H9 (cell line): ENCODE measurements around the gene ZFPM1. TPM values are rescaled to one million over a fixed set of nuclear protein-coding genes. Genes with fewer than 3 reads are reported as not detected.

Experiments
- DNase-seq: peaks from one replicate; pipeline ENCODE4 v3.0.0-alpha.2; 2017
- H2AFZ ChIP-seq: one replicate; pipeline ENCODE4 v1.6.1; 2013; ENCODE audit warnings: mild to moderate bottlenecking, low read length, control low read depth, moderate library complexity
- H2AK5ac ChIP-seq: 2 replicates; pipeline ENCODE4 v1.6.1; 2013; ENCODE audit warnings: low read length, control low read depth, mixed read lengths; ENCODE audit not compliant: insufficient read length
- H2BK120ac ChIP-seq: one replicate; pipeline ENCODE4 v1.6.1; 2013; ENCODE audit warnings: low read depth, mild to moderate bottlenecking, low read length, control low read depth, inconsistent platforms; ENCODE audit not compliant: poor library complexity, severe bottlenecking
- H2BK12ac ChIP-seq: 2 replicates; pipeline ENCODE4 v1.6.1; 2013; ENCODE audit warnings: low read length, control low read depth, mixed read lengths, low read depth; ENCODE audit not compliant: insufficient read length
- H2BK15ac ChIP-seq: 2 replicates; pipeline ENCODE4 v1.6.1; 2013; ENCODE audit warnings: low read depth, low read length, control low read depth
- H2BK20ac ChIP-seq: one replicate; pipeline ENCODE4 v1.6.1; 2013; ENCODE audit warnings: low read depth, mild to moderate bottlenecking, low read length, control low read depth, inconsistent platforms; ENCODE audit not compliant: poor library complexity, severe bottlenecking
- H2BK5ac ChIP-seq: 2 replicates; pipeline ENCODE4 v1.6.1; 2013; ENCODE audit warnings: low read length, control low read depth, mixed read lengths; ENCODE audit not compliant: insufficient read length
- H3K14ac ChIP-seq: 2 replicates; pipeline ENCODE4 v1.6.1; 2013; ENCODE audit warnings: low read length, control low read depth; ENCODE audit not compliant: insufficient read depth
- H3K18ac ChIP-seq: 2 replicates; pipeline ENCODE4 v1.6.1; 2013; ENCODE audit warnings: low read depth, mild to moderate bottlenecking, mixed read lengths, low read length, control low read depth; ENCODE audit not compliant: insufficient read length
- H3K23ac ChIP-seq: 2 replicates; pipeline ENCODE4 v1.6.1; 2013; ENCODE audit warnings: low read length, control low read depth, mixed read lengths, low read depth; ENCODE audit not compliant: insufficient read length
- H3K23me2 ChIP-seq: 2 replicates; pipeline ENCODE4 v1.6.1; 2013; ENCODE audit warnings: low read depth, mild to moderate bottlenecking, mixed read lengths, low read length, control low read depth; ENCODE audit not compliant: insufficient read length, poor library complexity, severe bottlenecking
- H3K27ac ChIP-seq: 2 replicates; pipeline ENCODE4 v1.5.1; 2013; ENCODE audit warnings: low read length, control low read depth, mixed read lengths, low read depth; ENCODE audit not compliant: insufficient read length
- H3K27me3 ChIP-seq: 2 replicates; pipeline ENCODE4 v1.6.1; 2013; ENCODE audit warnings: low read length, control low read depth, inconsistent platforms; ENCODE audit not compliant: insufficient read depth
- H3K4ac ChIP-seq: 2 replicates; pipeline ENCODE4 v1.6.1; 2013; ENCODE audit warnings: low read depth, mild to moderate bottlenecking, control low read depth, inconsistent platforms, low read length, moderate library complexity
- H3K4me1 ChIP-seq: 2 replicates; pipeline ENCODE4 v1.6.1; 2013; ENCODE audit warnings: low read length, control low read depth, inconsistent platforms; ENCODE audit not compliant: insufficient read depth
- H3K4me2 ChIP-seq: 2 replicates; pipeline ENCODE4 v1.6.1; 2013; ENCODE audit warnings: low read length, control low read depth, mixed read lengths; ENCODE audit not compliant: insufficient read length, insufficient read depth
- H3K56ac ChIP-seq: 2 replicates; pipeline ENCODE4 v1.6.1; 2013; ENCODE audit warnings: low read depth, mild to moderate bottlenecking, mixed read lengths, low read length, control low read depth; ENCODE audit not compliant: insufficient read length
- H3K79me1 ChIP-seq: 2 replicates; pipeline ENCODE4 v1.6.1; 2013; ENCODE audit warnings: low read depth, mild to moderate bottlenecking, moderate library complexity, low read length, control low read depth, inconsistent platforms; ENCODE audit not compliant: insufficient read depth, poor library complexity, severe bottlenecking
- H3K79me2 ChIP-seq: 2 replicates; pipeline ENCODE4 v1.6.1; 2013; ENCODE audit warnings: low read length, control low read depth, inconsistent platforms; ENCODE audit not compliant: insufficient read depth
- H3K9ac ChIP-seq: 2 replicates; pipeline ENCODE4 v1.6.1; 2013; ENCODE audit warnings: low read length, control low read depth, mixed read lengths; ENCODE audit not compliant: insufficient read length; ENCODE audit errors: extremely low read depth
- H3K9me3 ChIP-seq: one replicate; pipeline ENCODE4 v1.6.1; 2013; ENCODE audit warnings: low read depth, low read length, inconsistent platforms; ENCODE audit not compliant: control insufficient read depth
- H3T11ph ChIP-seq: one replicate; pipeline ENCODE4 v1.6.1; 2013; ENCODE audit warnings: mild to moderate bottlenecking, low read length, control low read depth, inconsistent platforms
- H4K20me1 ChIP-seq: one replicate; pipeline ENCODE4 v1.6.1; 2013; ENCODE audit not compliant: control insufficient read depth, insufficient read length, insufficient read depth
- H4K5ac ChIP-seq: 2 replicates; pipeline ENCODE4 v1.6.1; 2013; ENCODE audit warnings: low read depth, mild to moderate bottlenecking, mixed read lengths, low read length, control low read depth; ENCODE audit not compliant: insufficient read length
- H4K8ac ChIP-seq: replicated peaks from 2 replicates; pipeline ENCODE4 v1.6.1; 2013; ENCODE audit warnings: low read length, control low read depth, mixed read lengths, low read depth; ENCODE audit not compliant: insufficient read length
- H4K91ac ChIP-seq: 2 replicates; pipeline ENCODE4 v1.6.1; 2013; ENCODE audit warnings: low read depth, mild to moderate bottlenecking, moderate library complexity, mixed read lengths, low read length, control low read depth; ENCODE audit not compliant: insufficient read length
- H3K27ac Mint-ChIP-seq, 3 experiments: 2 replicates in 2 of 3; 3 replicates in 1 of 3; pipeline ENCODE4 v1.8.0; 2020 to 2021; ENCODE audit warnings: mixed read lengths in 3 of 3, mild to moderate bottlenecking in 1 of 3, moderate library complexity in 1 of 3
- H3K27me3 Mint-ChIP-seq: 2 replicates; pipeline ENCODE4 v1.8.0; 2021; ENCODE audit warnings: low read depth, mild to moderate bottlenecking, moderate library complexity, mixed read lengths
- H3K36me3 Mint-ChIP-seq, 3 experiments: 2 replicates in 2 of 3; 3 replicates in 1 of 3; pipeline ENCODE4 v1.8.0; 2020 to 2021; ENCODE audit warnings: low read depth in 3 of 3, mixed read lengths in 3 of 3; ENCODE audit not compliant: insufficient read depth in 1 of 3
- H3K4me1 Mint-ChIP-seq, 2 experiments: 2 replicates each; pipeline ENCODE4 v1.8.0; 2020; ENCODE audit warnings: mixed read lengths in 2 of 2
- H3K4me3 Mint-ChIP-seq, 2 experiments: 2 replicates in 1 of 2; 3 replicates in 1 of 2; pipeline ENCODE4 v1.8.0; 2020 to 2021; ENCODE audit warnings: mild to moderate bottlenecking in 2 of 2, mixed read lengths in 2 of 2, moderate library complexity in 1 of 2
- H3K9me3 Mint-ChIP-seq, 2 experiments: 2 replicates in 1 of 2; 3 replicates in 1 of 2; pipeline ENCODE4 v1.8.0; 2020; ENCODE audit warnings: mild to moderate bottlenecking in 2 of 2, mixed read lengths in 2 of 2, moderate library complexity in 1 of 2
- WGBS: extraction: QIAGEN DNeasy Blood & Tissue Kit; methylation state at CpG from one replicate; pipeline ENCODE4 v1.1.7; 2013; ENCODE audit warnings: missing lambda C conversion rate, low lambda C conversion rate, mixed read lengths; ENCODE audit not compliant: insufficient read length; ENCODE audit errors: extremely low coverage; 5-methylcytosine and 5-hydroxymethylcytosine counted together
- total RNA-seq: library from RNA; stranded (reverse); gene quantifications from 2 replicates; pipeline ENCODE4 v1.2.1, GENCODE V29; 2021
- TF ChIP-seq, protein P1 (sequence below): fragments of 200-600 bp; sonication (generic); conservative IDR thresholded peaks from 3 replicates; pipeline ENCODE4 v1.8.0; 2021; ENCODE audit warnings: antibody characterized with exemption, mild to moderate bottlenecking

The ZFPM1 gene
- total RNA-seq, 1 experiment from 2014 or later = 3.6 TPM

DNA sequence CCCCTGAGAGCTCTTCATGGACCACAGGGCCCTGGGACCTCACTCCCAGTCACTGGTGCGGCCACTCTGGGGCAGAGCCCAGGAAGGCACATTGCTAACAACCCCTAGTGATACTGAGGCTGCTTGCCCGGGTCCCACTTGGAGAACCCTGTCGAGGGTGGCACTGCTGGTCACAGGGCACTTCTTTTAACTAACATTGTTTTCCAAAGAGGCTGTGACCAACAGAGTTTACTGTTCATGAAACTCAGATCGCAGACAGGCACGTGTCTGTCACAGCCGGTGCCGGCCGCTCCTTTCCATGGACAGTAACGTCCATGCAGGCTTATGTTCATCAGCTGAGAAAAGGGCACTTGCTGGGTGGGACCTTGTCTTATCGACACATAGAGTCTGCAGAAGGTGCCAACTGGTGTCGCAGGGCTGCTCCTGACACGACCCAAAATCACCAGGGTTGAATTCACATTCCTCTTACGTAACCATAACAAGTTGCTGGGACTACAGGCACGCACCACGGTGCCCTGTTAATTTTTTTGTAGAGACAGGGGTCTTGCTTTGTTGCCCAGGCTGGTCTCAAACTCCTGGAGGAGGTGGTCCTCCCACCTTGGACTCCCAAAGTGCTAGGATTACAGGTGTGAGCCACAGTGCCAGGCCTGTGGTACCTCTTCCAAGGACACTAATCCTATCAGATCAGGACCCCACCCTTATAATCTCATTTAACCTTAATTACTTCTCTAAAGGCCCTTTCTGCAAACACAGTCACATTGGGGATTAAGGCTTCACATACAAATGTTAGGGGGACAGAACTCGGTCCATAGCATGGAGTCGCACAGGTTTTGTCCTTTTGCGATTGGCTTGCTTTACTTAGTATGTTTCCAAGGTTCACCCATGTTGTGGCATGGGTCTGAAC lies 115.9 kb downstream of the ZFPM1 start:
- H3K9me3 Mint-ChIP-seq = no peaks in the 10 kb centered on the region; a peak in 2 of 5 replicates
- H3K27ac ChIP-seq = no peak overlapping the region
- no CpG with 5 or more reads among the region's 18 CpGs for WGBS
- no peak overlapping the region for H4K8ac ChIP-seq
- no peak overlapping the region for H4K91ac ChIP-seq
- H3K4me2 ChIP-seq = peak overlapping the region; percentile 84
- H3K14ac ChIP-seq = no peak overlapping the region
- H2AK5ac ChIP-seq = no peak overlapping the region
- peaks cover 4% of the 10 kb centered on the region for H3K79me1 ChIP-seq
- H2BK20ac ChIP-seq = no peak overlapping the region
- peaks cover 5% of the 10 kb centered on the region; the same call in 1 of the 2 replicates for H3K4me1 ChIP-seq
- H2BK12ac ChIP-seq = no peak overlapping the region
- H3T11ph ChIP-seq = no peak overlapping the region
- H3K23me2 ChIP-seq = peaks cover 12% of the 10 kb centered on the region
- no peak overlapping the region; a peak in 1 of 7 replicates for H3K27ac Mint-ChIP-seq
- H3K9ac ChIP-seq = peak overlapping the region; percentile 71
- no peak overlapping the region for H2AFZ ChIP-seq
- H3K9me3 ChIP-seq = no peaks in the 10 kb centered on the region
- H3K27me3 Mint-ChIP-seq = peaks cover under 1% of the 10 kb centered on the region; the same call in 1 of the 2 replicates
- no peak overlapping the region for H3K56ac ChIP-seq
- peaks cover 19 to 20% of the 10 kb centered on the region in 2 experiments for H3K4me1 Mint-ChIP-seq
- peaks cover 18% of the 10 kb centered on the region; the same call in 1 of the 2 replicates for H3K79me2 ChIP-seq
- no peak overlapping the region for H2BK15ac ChIP-seq
- H4K5ac ChIP-seq = no peak overlapping the region
- no peaks in the 10 kb centered on the region for H4K20me1 ChIP-seq
- H3K23ac ChIP-seq = no peak overlapping the region
- H3K4ac ChIP-seq = no peak overlapping the region
- no peaks in the 10 kb centered on the region for H3K27me3 ChIP-seq
- TF ChIP-seq, protein P1, sequence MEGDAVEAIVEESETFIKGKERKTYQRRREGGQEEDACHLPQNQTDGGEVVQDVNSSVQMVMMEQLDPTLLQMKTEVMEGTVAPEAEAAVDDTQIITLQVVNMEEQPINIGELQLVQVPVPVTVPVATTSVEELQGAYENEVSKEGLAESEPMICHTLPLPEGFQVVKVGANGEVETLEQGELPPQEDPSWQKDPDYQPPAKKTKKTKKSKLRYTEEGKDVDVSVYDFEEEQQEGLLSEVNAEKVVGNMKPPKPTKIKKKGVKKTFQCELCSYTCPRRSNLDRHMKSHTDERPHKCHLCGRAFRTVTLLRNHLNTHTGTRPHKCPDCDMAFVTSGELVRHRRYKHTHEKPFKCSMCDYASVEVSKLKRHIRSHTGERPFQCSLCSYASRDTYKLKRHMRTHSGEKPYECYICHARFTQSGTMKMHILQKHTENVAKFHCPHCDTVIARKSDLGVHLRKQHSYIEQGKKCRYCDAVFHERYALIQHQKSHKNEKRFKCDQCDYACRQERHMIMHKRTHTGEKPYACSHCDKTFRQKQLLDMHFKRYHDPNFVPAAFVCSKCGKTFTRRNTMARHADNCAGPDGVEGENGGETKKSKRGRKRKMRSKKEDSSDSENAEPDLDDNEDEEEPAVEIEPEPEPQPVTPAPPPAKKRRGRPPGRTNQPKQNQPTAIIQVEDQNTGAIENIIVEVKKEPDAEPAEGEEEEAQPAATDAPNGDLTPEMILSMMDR = no peak
- no peak for DNase-seq
- H3K18ac ChIP-seq = no peak overlapping the region
- peaks cover 5 to 15% (median 11%) of the 10 kb centered on the region in 3 experiments; a peak in 5 of 7 replicates for H3K36me3 Mint-ChIP-seq
- H2BK5ac ChIP-seq = no peak overlapping the region
- H3K4me3 Mint-ChIP-seq = peak overlapping the region; percentile 77 to 84
- no peak overlapping the region for H2BK120ac ChIP-seq
